GM12878 (cell line): Measurements from ENCODE around the gene IL1B. TPM values are rescaled to one million over a fixed set of nuclear protein-coding genes. Genes with fewer than 3 reads are reported as not detected.

Experiments
- BACH1 ChIP-seq: fragments of 450-650 bp; IDR thresholded peaks from 2 replicates; pipeline ENCODE4 v1.6.1; 2017; ENCODE audit warnings: mild to moderate bottlenecking, borderline replicate concordance
- BCL3 ChIP-seq: IDR thresholded peaks from 2 replicates; pipeline ENCODE4 v1.6.1; 2011; ENCODE audit warnings: borderline replicate concordance, low read depth, mild to moderate bottlenecking, moderate library complexity, low read length; ENCODE audit not compliant: insufficient read depth, poor library complexity, severe bottlenecking
- BRCA1 ChIP-seq: IDR thresholded peaks from 2 replicates; pipeline ENCODE4 v1.6.1; 2011; ENCODE audit warnings: low read depth, low read length, improper control_type of control experiment
- CBX5 ChIP-seq: sonication (generic); IDR thresholded peaks from 2 replicates; pipeline ENCODE4 v1.6.1; 2016; ENCODE audit warnings: low read depth, moderate library complexity, mild to moderate bottlenecking, inconsistent platforms
- CREM ChIP-seq: IDR thresholded peaks from 2 replicates; pipeline ENCODE4 v1.6.1; 2014; ENCODE audit warnings: antibody characterized with exemption, low read depth
- EED ChIP-seq: sonication (generic); IDR thresholded peaks from 2 replicates; pipeline ENCODE4 v1.6.1; 2016; ENCODE audit warnings: antibody characterized with exemption, low read depth
- EGR1 ChIP-seq, 2 experiments: IDR thresholded peaks; 1 replicate in 1 of 2; 2 replicates in 1 of 2; pipeline ENCODE4 v1.6.1; 2011 to 2012; ENCODE audit warnings: low read depth in 2 of 2, low read length in 2 of 2, borderline replicate concordance in 1 of 2, mild to moderate bottlenecking in 1 of 2, moderate library complexity in 1 of 2
- IKZF1 ChIP-seq: fragments of 450-650 bp; conservative IDR thresholded peaks from 2 replicates; pipeline ENCODE4 v1.6.1; 2017; ENCODE audit warnings: antibody characterized with exemption, mild to moderate bottlenecking
- JUNB ChIP-seq: IDR thresholded peaks from 2 replicates; pipeline ENCODE4 v1.6.1; 2016; ENCODE audit warnings: antibody characterized with exemption, mild to moderate bottlenecking
- LARP7 ChIP-seq: fragments of 450-650 bp; IDR thresholded peaks from 2 replicates; pipeline ENCODE4 v1.6.1; 2017; ENCODE audit warnings: mild to moderate bottlenecking
- MEF2A ChIP-seq: IDR thresholded peaks from 2 replicates; pipeline ENCODE4 v1.6.1; 2011; ENCODE audit warnings: low read depth, mild to moderate bottlenecking, low read length, moderate library complexity; ENCODE audit not compliant: insufficient read depth
- MTA2 ChIP-seq: fragments of 450-650 bp; IDR thresholded peaks from 2 replicates; pipeline ENCODE4 v1.6.1; 2016; ENCODE audit warnings: low read depth, mild to moderate bottlenecking, moderate library complexity
- NFYB ChIP-seq: IDR thresholded peaks from 2 replicates; pipeline ENCODE4 v1.6.1; 2011; ENCODE audit warnings: low read depth, mild to moderate bottlenecking, low read length, improper control_type of control experiment, moderate library complexity; ENCODE audit not compliant: insufficient read depth
- POLR2A ChIP-seq: IDR thresholded peaks from 2 replicates; pipeline ENCODE4 v1.6.1; 2011; ENCODE audit warnings: low read depth, mild to moderate bottlenecking, low read length
- POLR2AphosphoS5 ChIP-seq: IDR thresholded peaks from 2 replicates; pipeline ENCODE4 v1.6.1; 2011; ENCODE audit warnings: mild to moderate bottlenecking, low read length, inconsistent platforms
- POU2F2 ChIP-seq: IDR thresholded peaks from 3 replicates; pipeline ENCODE4 v1.6.1; 2011; ENCODE audit warnings: low read depth, mild to moderate bottlenecking, low read length, borderline replicate concordance
- RAD21 ChIP-seq: IDR thresholded peaks from 2 replicates; pipeline ENCODE4 v1.6.1; 2011; ENCODE audit warnings: mild to moderate bottlenecking, low read depth, low read length, moderate library complexity; ENCODE audit not compliant: insufficient read depth
- RBBP5 ChIP-seq: fragments of 200-600 bp; sonication (generic); conservative IDR thresholded peaks from 2 replicates; pipeline ENCODE4 v1.6.1; 2016
- RELA ChIP-seq: fragments of 450-650 bp; IDR thresholded peaks from 2 replicates; pipeline ENCODE4 v1.8.0; 2014; ENCODE audit warnings: borderline replicate concordance; ENCODE audit not compliant: partially characterized antibody
- RUNX3 ChIP-seq: IDR thresholded peaks from 2 replicates; pipeline ENCODE4 v1.6.1; 2012; ENCODE audit warnings: low read length, inconsistent platforms
- SREBF1 ChIP-seq: IDR thresholded peaks from 2 replicates; pipeline ENCODE4 v1.6.1; 2012; ENCODE audit warnings: mild to moderate bottlenecking, low read length
- SUPT20H ChIP-seq: IDR thresholded peaks from 2 replicates; pipeline ENCODE4 v1.6.1; 2011; ENCODE audit warnings: low read depth, mild to moderate bottlenecking, low read length, moderate library complexity, borderline replicate concordance; ENCODE audit not compliant: control insufficient read depth
- TBL1XR1 ChIP-seq: IDR thresholded peaks from 2 replicates; pipeline ENCODE4 v1.6.1; 2012; ENCODE audit warnings: low read depth, low read length, improper control_type of control experiment
- TCF12 ChIP-seq: IDR thresholded peaks from 2 replicates; pipeline ENCODE4 v1.6.1; 2011; ENCODE audit warnings: low read depth, mild to moderate bottlenecking, low read length
- polyA plus RNA-seq, 11 experiments: library from polyadenylated mRNA; depleted of rRNA in 4 of 11; unstranded in 6 of 11; stranded (reverse) in 5 of 11; fragments of >200 nt; fragmentation: Nextera tagmentation in 4 of 11; fragmentation: Illumina TruSeq in 1 of 11; extraction: Ambion mirVana in 4 of 11; extraction: Trizol in 1 of 11; gene quantifications; 1 replicate in 1 of 11; 2 replicates in 10 of 11; pipeline versions ENCODE4 v1.2.1 to v1.2.3, GENCODE V29; 2011 to 2016; ENCODE audit warnings: inconsistent platforms in 2 of 11, missing spikeins in 2 of 11, low read depth in 1 of 11
- total RNA-seq, 4 experiments: library from RNA; depleted of rRNA in 3 of 4; stranded (reverse); fragments of >200 nt in 3 of 4; fragmentation: Illumina TruSeq in 1 of 4; extraction: Trizol in 1 of 4; gene quantifications; 2 replicates each; pipeline versions ENCODE4 v1.2.1 to v1.2.3, GENCODE V29; 2013 to 2021
- TF ChIP-seq, protein P1 (sequence below): fragments of 450-650 bp; formaldehyde crosslinking; IDR thresholded peaks from 2 replicates; pipeline ENCODE4 v1.4.0; 2020; ENCODE audit warnings: mild to moderate bottlenecking, moderate library complexity
- TF ChIP-seq, protein P2 (sequence below): IDR thresholded peaks from 2 replicates; pipeline ENCODE4 v1.6.1; 2012; ENCODE audit warnings: low read depth, low read length, improper control_type of control experiment
- TF ChIP-seq, protein P3 (sequence below): IDR thresholded peaks from 2 replicates; pipeline ENCODE4 v1.6.1; 2011; ENCODE audit warnings: low read depth, mild to moderate bottlenecking, low read length, moderate library complexity, borderline replicate concordance; ENCODE audit errors: extremely low read depth

The IL1B gene
- total and polyA plus RNA-seq, 10 of the 15 experiments (the other 5 are each of a cell fraction or from before 2014, with no cell fraction given): 0.20 to 1.6 (median 0.84) TPM

GRCh38 chr2:112881217-112881985, 44.8 kb upstream of the IL1B start (continued):
- 0 out of 2 replicates have a peak, but pooled peaks have one; percentile 2 for TF ChIP-seq RAD21
- peak; percentile 86 for TF ChIP-seq RUNX3
- TF ChIP-seq RBBP5: no peak
- peak; percentile 49 for TF ChIP-seq IKZF1
- TF ChIP-seq EED: peak; percentile 76
- TF ChIP-seq, protein P1, sequence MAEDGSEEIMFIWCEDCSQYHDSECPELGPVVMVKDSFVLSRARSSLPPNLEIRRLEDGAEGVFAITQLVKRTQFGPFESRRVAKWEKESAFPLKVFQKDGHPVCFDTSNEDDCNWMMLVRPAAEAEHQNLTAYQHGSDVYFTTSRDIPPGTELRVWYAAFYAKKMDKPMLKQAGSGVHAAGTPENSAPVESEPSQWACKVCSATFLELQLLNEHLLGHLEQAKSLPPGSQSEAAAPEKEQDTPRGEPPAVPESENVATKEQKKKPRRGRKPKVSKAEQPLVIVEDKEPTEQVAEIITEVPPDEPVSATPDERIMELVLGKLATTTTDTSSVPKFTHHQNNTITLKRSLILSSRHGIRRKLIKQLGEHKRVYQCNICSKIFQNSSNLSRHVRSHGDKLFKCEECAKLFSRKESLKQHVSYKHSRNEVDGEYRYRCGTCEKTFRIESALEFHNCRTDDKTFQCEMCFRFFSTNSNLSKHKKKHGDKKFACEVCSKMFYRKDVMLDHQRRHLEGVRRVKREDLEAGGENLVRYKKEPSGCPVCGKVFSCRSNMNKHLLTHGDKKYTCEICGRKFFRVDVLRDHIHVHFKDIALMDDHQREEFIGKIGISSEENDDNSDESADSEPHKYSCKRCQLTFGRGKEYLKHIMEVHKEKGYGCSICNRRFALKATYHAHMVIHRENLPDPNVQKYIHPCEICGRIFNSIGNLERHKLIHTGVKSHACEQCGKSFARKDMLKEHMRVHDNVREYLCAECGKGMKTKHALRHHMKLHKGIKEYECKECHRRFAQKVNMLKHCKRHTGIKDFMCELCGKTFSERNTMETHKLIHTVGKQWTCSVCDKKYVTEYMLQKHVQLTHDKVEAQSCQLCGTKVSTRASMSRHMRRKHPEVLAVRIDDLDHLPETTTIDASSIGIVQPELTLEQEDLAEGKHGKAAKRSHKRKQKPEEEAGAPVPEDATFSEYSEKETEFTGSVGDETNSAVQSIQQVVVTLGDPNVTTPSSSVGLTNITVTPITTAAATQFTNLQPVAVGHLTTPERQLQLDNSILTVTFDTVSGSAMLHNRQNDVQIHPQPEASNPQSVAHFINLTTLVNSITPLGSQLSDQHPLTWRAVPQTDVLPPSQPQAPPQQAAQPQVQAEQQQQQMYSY: no peak
- no peak for TF ChIP-seq CBX5
- TF ChIP-seq BRCA1: no peak
- TF ChIP-seq MTA2: peak; percentile 52
- no peak for TF ChIP-seq SREBF1
- peak; percentile 84 for TF ChIP-seq BCL3
- 0 out of 2 replicates have a peak, but pooled peaks have one; percentile 34 for TF ChIP-seq MEF2A
- TF ChIP-seq SUPT20H: no peak
- peak; percentile 86 for TF ChIP-seq JUNB
- TF ChIP-seq POU2F2: peak; percentile 86; the same call in 1 of the 3 replicates
- TF ChIP-seq BACH1: peak; percentile 27; the same call in 1 of the 2 replicates
- TF ChIP-seq, protein P2, sequence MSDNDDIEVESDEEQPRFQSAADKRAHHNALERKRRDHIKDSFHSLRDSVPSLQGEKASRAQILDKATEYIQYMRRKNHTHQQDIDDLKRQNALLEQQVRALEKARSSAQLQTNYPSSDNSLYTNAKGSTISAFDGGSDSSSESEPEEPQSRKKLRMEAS: no peak
- peak; percentile 97 for TF ChIP-seq TCF12
- TF ChIP-seq RELA: no peak
- TF ChIP-seq LARP7: no peak
- TF ChIP-seq NFYB: no peak
- peak; percentile 80 for TF ChIP-seq CREM
- no peak; a peak in 1 of 3 replicates for TF ChIP-seq EGR1 (IDR thresholded peaks at IDR 0.05; ENCODE audit: borderline replicate concordance in 1 of 2, low read depth in 2 of 2, low read length in 2 of 2)
- TF ChIP-seq, protein P3, sequence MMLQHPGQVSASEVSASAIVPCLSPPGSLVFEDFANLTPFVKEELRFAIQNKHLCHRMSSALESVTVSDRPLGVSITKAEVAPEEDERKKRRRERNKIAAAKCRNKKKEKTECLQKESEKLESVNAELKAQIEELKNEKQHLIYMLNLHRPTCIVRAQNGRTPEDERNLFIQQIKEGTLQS: no peak
- no peak for TF ChIP-seq TBL1XR1
- 0 out of 2 replicates have a peak, but pooled peaks have one; percentile 33 for TF ChIP-seq POLR2A
- no peak; the same call in 1 of the 2 replicates for TF ChIP-seq POLR2AphosphoS5
